Measurements from ENCODE around the gene PTPRN2. TPM values are rescaled to one million over a fixed set of nuclear protein-coding genes. Genes with fewer than 3 reads are reported as not detected.

Gene PTPRN2
- total and polyA plus RNA-seq, 2 donors (not counting 3 experiments of a cell fraction or from before 2014, with no cell fraction given), result 0.62 to 0.88 TPM

GRCh38 chr7:158322616-158323530 is 264.8 kb downstream of the PTPRN2 start:
- Histone ChIP-seq H3K79me2 (ENCODE audit: control insufficient read depth, insufficient read depth, low read length) (no peaks in the 10 kb centered on the region), H3K9ac (replicated peaks; ENCODE audit: extremely low read depth, insufficient read depth, low read length) (no peak overlapping the region), H3K9me3 (replicated peaks; ENCODE audit: control insufficient read depth, insufficient read depth, low read length) (peaks cover 5% of the 10 kb centered on the region), H3K4me1 (ENCODE audit: control insufficient read depth, extremely low read depth, insufficient read depth, low read length) (no peaks in the 10 kb centered on the region), H4K20me1 (replicated peaks; ENCODE audit: control insufficient read depth, extremely low read depth, insufficient read depth, low read length) (no peaks in the 10 kb centered on the region), H3K4me2 (ENCODE audit: insufficient read depth, low read length) (no peak overlapping the region), H3K9me1 (replicated peaks; ENCODE audit: control insufficient read depth, extremely low read depth, insufficient read depth, low read length) (no peaks in the 10 kb centered on the region), H3K27ac (ENCODE audit: insufficient read depth, low read depth, low read length) (no peak overlapping the region), H3K27me3 (ENCODE audit: control insufficient read depth in 2 of 2, insufficient read depth in 2 of 2, low read length in 2 of 2) (no peaks in the 10 kb centered on the region), H3K4me3 (replicated peaks in 1 of 3; ENCODE audit: insufficient read depth in 1 of 3, low read depth in 1 of 3, low read length in 3 of 3) (no peak overlapping the region), H2AFZ (ENCODE audit: low read depth, low read length) (no peak overlapping the region), H3K36me3 (ENCODE audit: control insufficient read depth in 2 of 2, extremely low read depth in 1 of 2, insufficient read depth in 2 of 2, low read length in 2 of 2) (no peaks in the 10 kb centered on the region)
- no peak for FAIRE-seq
- POLR2A ChIA-PET, result no interaction called here
- TF ChIP-seq MYC (IDR thresholded peaks at IDR 0.05; ENCODE audit: low read depth, low read length) (no peak), FOS (IDR thresholded peaks at IDR 0.05; ENCODE audit: borderline replicate concordance, insufficient read depth, low read length) (no peak), MAX (IDR thresholded peaks at IDR 0.05; ENCODE audit: insufficient read depth, insufficient read length) (no peak), EZH2 (IDR thresholded peaks at IDR 0.05; ENCODE audit: borderline replicate concordance, low read depth, low read length, severe bottlenecking) (no peak), GATA2 (IDR thresholded peaks at IDR 0.05; ENCODE audit: insufficient read depth, insufficient read length, low read depth, low read length) (no peak)
- CTCF ChIA-PET, result no interaction called here
- dilution Hi-C loops (cut with MboI; ENCODE audit: extremely low pct_ligation_motif_present, low sequenced_read_pairs), result no loop called here
- no peak for DNase-seq (ENCODE audit: low read depth, low spot score)
- intact Hi-C loops (cut with micrococcal nuclease), result no loop called here
- BruUV-seq (replicated peaks), result no TSS peak

GRCh38 chr7:158321936-158322615 is 265.5 kb downstream of the PTPRN2 start:
- intact Hi-C loops (cut with micrococcal nuclease), result no loop called here
- ChIA-PET POLR2A (no interaction called here), CTCF (no interaction called here)
- no peaks in the 10 kb centered on the region for H3K9me1 ChIP-seq (replicated peaks; ENCODE audit: control insufficient read depth, extremely low read depth, insufficient read depth, low read length)
- H3K27me3 ChIP-seq (ENCODE audit: control insufficient read depth in 2 of 2, insufficient read depth in 2 of 2, low read length in 2 of 2), result no peaks in the 10 kb centered on the region
- DNase-seq (ENCODE audit: low read depth, low spot score) (no peak), FAIRE-seq (no peak)
- H4K20me1 ChIP-seq (replicated peaks; ENCODE audit: control insufficient read depth, extremely low read depth, insufficient read depth, low read length), result no peaks in the 10 kb centered on the region
- dilution Hi-C loops (cut with MboI; ENCODE audit: extremely low pct_ligation_motif_present, low sequenced_read_pairs), result no loop called here
- TF ChIP-seq GATA2 (IDR thresholded peaks at IDR 0.05; ENCODE audit: insufficient read depth, insufficient read length, low read depth, low read length) (no peak), FOS (IDR thresholded peaks at IDR 0.05; ENCODE audit: borderline replicate concordance, insufficient read depth, low read length) (no peak), MAX (IDR thresholded peaks at IDR 0.05; ENCODE audit: insufficient read depth, insufficient read length) (no peak), EZH2 (IDR thresholded peaks at IDR 0.05; ENCODE audit: borderline replicate concordance, low read depth, low read length, severe bottlenecking) (no peak), POLR2A (IDR thresholded peaks at IDR 0.05; ENCODE audit: low read depth, low read length) (no peak), POLR2AphosphoS5 (IDR thresholded peaks at IDR 0.05; ENCODE audit: insufficient read depth, low read depth, low read length) (no peak), CTCF (IDR thresholded peaks at IDR 0.05; ENCODE audit: extremely low read depth in 1 of 2, insufficient read depth in 1 of 2, low read depth in 1 of 2, low read length in 2 of 2) (no peak), MYC (IDR thresholded peaks at IDR 0.05; ENCODE audit: low read depth, low read length) (no peak), JUN (IDR thresholded peaks at IDR 0.05; ENCODE audit: borderline replicate concordance, insufficient read depth, insufficient read length, low read depth) (no peak)
- H3K4me2 ChIP-seq (ENCODE audit: insufficient read depth, low read length), result no peak overlapping the region
- no peaks in the 10 kb centered on the region for H3K79me2 ChIP-seq (ENCODE audit: control insufficient read depth, insufficient read depth, low read length)
- H3K9me3 ChIP-seq (replicated peaks; ENCODE audit: control insufficient read depth, insufficient read depth, low read length), result peaks cover 5% of the 10 kb centered on the region
- no TSS peak for BruUV-seq (replicated peaks)
- no peak overlapping the region for H3K4me3 ChIP-seq (replicated peaks in 1 of 3; ENCODE audit: insufficient read depth in 1 of 3, low read depth in 1 of 3, low read length in 3 of 3)
- H3K9ac ChIP-seq (replicated peaks; ENCODE audit: extremely low read depth, insufficient read depth, low read length), result no peak overlapping the region
- no peak overlapping the region for H3K27ac ChIP-seq (ENCODE audit: insufficient read depth, low read depth, low read length)
- no peak overlapping the region for H2AFZ ChIP-seq (ENCODE audit: low read depth, low read length)
- no peaks in the 10 kb centered on the region for H3K4me1 ChIP-seq (ENCODE audit: control insufficient read depth, extremely low read depth, insufficient read depth, low read length)
- no peaks in the 10 kb centered on the region for H3K36me3 ChIP-seq (ENCODE audit: control insufficient read depth in 2 of 2, extremely low read depth in 1 of 2, insufficient read depth in 2 of 2, low read length in 2 of 2)

All from endothelial cell of umbilical vein (primary cell).